Endothelial cell of umbilical vein (primary cell): ENCODE results near the gene FOXC1. TPM values are rescaled to one million over a fixed set of nuclear protein-coding genes. Genes with fewer than 3 reads are reported as not detected.

Experiments used
- BruUV-seq: library from RNA; stranded (reverse); fragments of 400-500 nt; replicated peaks from 2 replicates; lab custom pipeline; 2021; lab: Mats Ljungman, UMichigan
- CTCF ChIA-PET: fragments of 300-600, 350-600 bp; sonication (Branson Sonifier 250); formaldehyde crosslinking; loops from one replicate; lab custom pipeline; 2021; ENCODE audit warnings: antibody characterized with exemption, inconsistent platforms; lab: Charles Lee
- POLR2A ChIA-PET: fragments of 300-600, 350-600 bp; sonication (Branson Sonifier 250); formaldehyde crosslinking; loops from one replicate; lab custom pipeline; 2021; ENCODE audit warnings: antibody characterized with exemption, inconsistent platforms; lab: Charles Lee
- DNase-seq: peaks from one replicate; pipeline ENCODE4 v3.0.0-alpha.2; 2011; ENCODE audit warnings: low read depth, low spot score
- FAIRE-seq: peaks from 2 replicates; lab custom pipeline; 2011; peaks lifted over from hg19 to GRCh38; lab: Jason Lieb, UNC
- H2AFZ ChIP-seq: 2 replicates; pipeline ENCODE4 v1.6.0; 2012; ENCODE audit warnings: low read depth, low read length, control low read depth, inconsistent platforms
- H3K27ac ChIP-seq: 2 replicates; pipeline ENCODE4 v1.5.1; 2011; ENCODE audit warnings: low read depth, mild to moderate bottlenecking, control low read depth, low read length, moderate library complexity; ENCODE audit not compliant: insufficient read depth
- H3K27me3 ChIP-seq, 2 experiments: 2 replicates each; pipeline versions ENCODE4 v1.6.0 to v1.6.1; 2011; ENCODE audit warnings: low read length in 2 of 2, mixed read lengths in 1 of 2; ENCODE audit not compliant: control insufficient read depth in 2 of 2, insufficient read depth in 2 of 2
- H3K36me3 ChIP-seq, 2 experiments: 2 replicates in 1 of 2; 3 replicates in 1 of 2; pipeline ENCODE4 v1.5.1; 2011; ENCODE audit warnings: low read length in 2 of 2, mild to moderate bottlenecking in 1 of 2, moderate library complexity in 1 of 2; ENCODE audit not compliant: control insufficient read depth in 2 of 2, insufficient read depth in 2 of 2; ENCODE audit errors: extremely low read depth in 1 of 2
- H3K4me1 ChIP-seq: 3 replicates; pipeline ENCODE4 v1.5.1; 2011; ENCODE audit warnings: mild to moderate bottlenecking, low read length; ENCODE audit not compliant: control insufficient read depth, insufficient read depth; ENCODE audit errors: extremely low read depth
- H3K4me2 ChIP-seq: 2 replicates; pipeline ENCODE4 v1.6.1; 2011; ENCODE audit warnings: low read length, control low read depth, mixed read lengths; ENCODE audit not compliant: insufficient read depth
- H3K4me3 ChIP-seq, 3 experiments: fragments of 200-600 bp in 1 of 3; sonication (generic), shearing (Covaris generic) in 1 of 3; replicated peaks in 1 of 3; 2 replicates each; pipeline ENCODE4 v1.5.1; 2011 to 2016; ENCODE audit warnings: control low read depth in 3 of 3, low read length in 3 of 3, mild to moderate bottlenecking in 2 of 3, inconsistent platforms in 1 of 3, low read depth in 1 of 3, moderate library complexity in 1 of 3; ENCODE audit not compliant: insufficient read depth in 1 of 3
- H3K79me2 ChIP-seq: 2 replicates; pipeline ENCODE4 v1.6.0; 2012; ENCODE audit warnings: low read length, inconsistent platforms; ENCODE audit not compliant: control insufficient read depth, insufficient read depth
- H3K9ac ChIP-seq: replicated peaks from 2 replicates; pipeline ENCODE3; 2011; ENCODE audit warnings: low read length, control low read depth; ENCODE audit not compliant: insufficient read depth; ENCODE audit errors: extremely low read depth
- H3K9me1 ChIP-seq: replicated peaks from 3 replicates; pipeline ENCODE4 v1.6.0; 2011; ENCODE audit warnings: mild to moderate bottlenecking, low read length; ENCODE audit not compliant: control insufficient read depth, insufficient read depth; ENCODE audit errors: extremely low read depth
- H3K9me3 ChIP-seq: replicated peaks from 2 replicates; pipeline ENCODE4 v1.5.1; 2012; ENCODE audit warnings: low read length, inconsistent platforms; ENCODE audit not compliant: control insufficient read depth, insufficient read depth
- H4K20me1 ChIP-seq: replicated peaks from 2 replicates; pipeline ENCODE3; 2011; ENCODE audit warnings: mild to moderate bottlenecking, low read length; ENCODE audit not compliant: control insufficient read depth, insufficient read depth; ENCODE audit errors: extremely low read depth
- EZH2 ChIP-seq: IDR thresholded peaks from 2 replicates; pipeline ENCODE4 v1.6.1; 2012; ENCODE audit warnings: borderline replicate concordance, low read depth, mild to moderate bottlenecking, moderate library complexity, low read length, inconsistent platforms; ENCODE audit not compliant: severe bottlenecking
- FOS ChIP-seq: IDR thresholded peaks from 2 replicates; pipeline ENCODE4 v1.6.1; 2011; ENCODE audit warnings: mild to moderate bottlenecking, low read length, moderate library complexity, borderline replicate concordance; ENCODE audit not compliant: insufficient read depth
- GATA2 ChIP-seq: IDR thresholded peaks from 2 replicates; pipeline ENCODE4 v1.7.0; 2011; ENCODE audit warnings: low read depth, mild to moderate bottlenecking, moderate library complexity, mixed read lengths, low read length; ENCODE audit not compliant: insufficient read length, insufficient read depth
- JUN ChIP-seq: IDR thresholded peaks from 2 replicates; pipeline ENCODE4 v1.6.1; 2011; ENCODE audit warnings: borderline replicate concordance, low read depth; ENCODE audit not compliant: insufficient read length, insufficient read depth
- MYC ChIP-seq: IDR thresholded peaks from one replicate; pipeline ENCODE4 v1.6.1; 2011; ENCODE audit warnings: mild to moderate bottlenecking, low read depth, low read length
- POLR2A ChIP-seq: IDR thresholded peaks from 2 replicates; pipeline ENCODE4 v1.6.1; 2012; ENCODE audit warnings: low read depth, mild to moderate bottlenecking, control low read depth, low read length
- POLR2AphosphoS5 ChIP-seq: IDR thresholded peaks from 2 replicates; pipeline ENCODE4 v1.6.1; 2012; ENCODE audit warnings: low read depth, mild to moderate bottlenecking, control low read depth, low read length, moderate library complexity; ENCODE audit not compliant: insufficient read depth
- dilution Hi-C: fragments of 300-500 bp; cut with MboI; formaldehyde crosslinking; loops from one replicate; pipeline ENCODE4 v1.15.0; 2019; ENCODE audit warnings: low sequenced_read_pairs; ENCODE audit not compliant: extremely low pct_ligation_motif_present
- intact Hi-C: fragments of 100-400 bp; cut with micrococcal nuclease; formaldehyde crosslinking; loops from one replicate; pipeline ENCODE4 v1.10.0; 2022
- polyA plus RNA-seq, 4 experiments: library from polyadenylated mRNA; depleted of rRNA in 3 of 4; stranded (reverse) in 3 of 4; unstranded in 1 of 4; fragments of >200 nt; gene quantifications; 2 replicates each; pipeline versions ENCODE4 v1.2.1 to v1.2.3, GENCODE V29; 2011 to 2012; ENCODE audit warnings: missing spikeins in 1 of 4
- total RNA-seq: library from RNA; stranded (reverse); gene quantifications from 2 replicates; pipeline ENCODE4 v1.2.3, GENCODE V29; 2021
- TF ChIP-seq, protein P1 (sequence below): IDR thresholded peaks from 2 replicates; pipeline ENCODE4 v1.6.1; 2011; ENCODE audit not compliant: insufficient read depth, insufficient read length
- TF ChIP-seq, protein P2 (sequence below), 2 donors: IDR thresholded peaks; 1 replicate in 1 of 2; 2 replicates in 1 of 2; pipeline ENCODE4 v1.5.1; 2011; ENCODE audit warnings: low read length in 2 of 2, mild to moderate bottlenecking in 2 of 2, moderate library complexity in 2 of 2, control low read depth in 1 of 2, inconsistent platforms in 1 of 2, low read depth in 1 of 2; ENCODE audit not compliant: insufficient read depth in 1 of 2; ENCODE audit errors: extremely low read depth in 1 of 2

FOXC1 gene
- total and polyA plus RNA-seq, 2 donors (not counting 3 experiments of a cell fraction or from before 2014, with no cell fraction given) = 6.4 to 16.4 TPM

DNA sequence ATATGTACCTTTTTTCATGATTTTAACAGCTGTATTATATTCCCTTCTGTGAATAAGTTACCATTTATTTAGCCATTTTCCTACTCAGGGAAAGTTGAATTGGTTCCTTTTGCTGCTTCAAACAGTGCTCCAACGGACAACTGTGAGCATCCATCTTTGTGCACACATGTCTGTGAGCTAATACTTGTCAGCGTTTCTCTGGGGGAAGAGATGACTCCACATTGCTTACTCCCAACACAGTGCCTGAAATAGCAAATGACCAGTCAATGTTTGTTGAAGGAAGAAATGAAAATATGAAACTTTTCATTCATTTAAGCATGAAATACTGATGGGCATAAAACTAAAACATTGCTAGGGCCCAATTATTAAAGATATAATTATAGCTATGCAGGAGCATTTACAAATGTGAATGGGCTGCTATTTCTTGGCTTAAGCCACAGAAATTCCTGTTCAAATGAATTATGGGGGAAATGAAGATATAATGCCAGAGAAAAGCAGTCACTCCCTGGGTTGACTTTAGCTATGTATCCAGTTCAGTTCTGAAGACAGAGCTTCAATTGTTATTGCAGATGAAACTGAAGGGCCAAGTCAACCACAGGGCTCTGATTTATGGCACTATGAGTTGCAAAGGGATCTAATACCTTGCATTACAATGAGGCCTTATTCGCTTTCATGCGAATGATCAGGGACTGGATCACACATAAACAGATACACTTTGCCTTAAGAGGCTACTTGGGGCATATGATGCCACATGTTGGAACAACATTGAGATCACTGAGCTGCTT, 47.4 kb upstream of the FOXC1 start:
- DNase-seq (no peak), FAIRE-seq (no peak)
- TF ChIP-seq JUN (no peak), FOS (no peak), POLR2A (no peak), POLR2AphosphoS5 (no peak), MYC (no peak)
- Histone ChIP-seq H2AFZ (no peak overlapping the region), H3K4me1 (no peaks in the 10 kb centered on the region), H4K20me1 (no peaks in the 10 kb centered on the region), H3K9ac (no peak overlapping the region), H3K79me2 (no peaks in the 10 kb centered on the region), H3K27ac (no peak overlapping the region), H3K9me3 (no peaks in the 10 kb centered on the region), H3K4me2 (no peak overlapping the region), H3K9me1 (no peaks in the 10 kb centered on the region), H3K4me3 (no peak overlapping the region), H3K36me3 (no peaks in the 10 kb centered on the region), H3K27me3 (peaks cover 2 to 10% of the 10 kb centered on the region in 2 experiments)
- BruUV-seq = no TSS peak
- intact Hi-C loops = no loop called here
- dilution Hi-C loops = no loop called here
- CTCF ChIA-PET = interaction anchor here (1.1 to 2.5 kb wide), 4 partner anchors 7 to 38 kb away, joined by 3 to 18 read pairs (median 7); no protein-coding TSS in a partner anchor
- POLR2A ChIA-PET = no interaction called here

DNA sequence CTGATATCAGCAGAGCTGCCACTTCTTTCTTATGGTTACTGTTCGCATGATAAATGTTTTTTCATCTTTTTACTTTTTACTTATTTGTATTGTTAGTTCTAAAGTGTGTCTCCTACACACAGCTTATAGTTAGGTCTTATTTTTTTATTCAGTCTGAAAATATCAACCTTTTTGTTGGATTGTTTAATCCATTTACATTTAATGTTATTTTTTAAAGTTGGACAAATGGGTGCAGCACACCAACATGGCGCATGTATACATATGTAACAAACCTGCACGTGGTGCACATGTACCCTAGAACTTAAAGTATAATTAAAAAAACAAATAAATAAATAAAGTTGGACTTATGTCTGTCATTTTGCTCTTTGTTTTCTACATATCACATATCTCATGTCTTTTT, 40.3 kb upstream of the FOXC1 start:
- Histone ChIP-seq H2AFZ (no peak overlapping the region), H3K4me3 (no peak overlapping the region), H3K4me1 (no peaks in the 10 kb centered on the region), H3K9me3 (no peaks in the 10 kb centered on the region), H3K9me1 (no peaks in the 10 kb centered on the region), H3K4me2 (no peak overlapping the region), H3K9ac (no peak overlapping the region), H3K27ac (no peak overlapping the region), H3K79me2 (no peaks in the 10 kb centered on the region), H3K36me3 (no peaks in the 10 kb centered on the region), H3K27me3 (peaks cover 3 to 8% of the 10 kb centered on the region in 2 experiments), H4K20me1 (no peaks in the 10 kb centered on the region)
- no peak for FAIRE-seq
- no TSS peak for BruUV-seq
- ChIA-PET CTCF (no interaction called here), POLR2A (no interaction called here)
- TF ChIP-seq JUN = no peak
- TF ChIP-seq POLR2A = no peak
- TF ChIP-seq FOS = no peak
- no peak for TF ChIP-seq POLR2AphosphoS5
- TF ChIP-seq, protein P1, sequence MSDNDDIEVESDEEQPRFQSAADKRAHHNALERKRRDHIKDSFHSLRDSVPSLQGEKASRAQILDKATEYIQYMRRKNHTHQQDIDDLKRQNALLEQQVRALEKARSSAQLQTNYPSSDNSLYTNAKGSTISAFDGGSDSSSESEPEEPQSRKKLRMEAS = no peak
- no peak for TF ChIP-seq MYC
- TF ChIP-seq, protein P2, sequence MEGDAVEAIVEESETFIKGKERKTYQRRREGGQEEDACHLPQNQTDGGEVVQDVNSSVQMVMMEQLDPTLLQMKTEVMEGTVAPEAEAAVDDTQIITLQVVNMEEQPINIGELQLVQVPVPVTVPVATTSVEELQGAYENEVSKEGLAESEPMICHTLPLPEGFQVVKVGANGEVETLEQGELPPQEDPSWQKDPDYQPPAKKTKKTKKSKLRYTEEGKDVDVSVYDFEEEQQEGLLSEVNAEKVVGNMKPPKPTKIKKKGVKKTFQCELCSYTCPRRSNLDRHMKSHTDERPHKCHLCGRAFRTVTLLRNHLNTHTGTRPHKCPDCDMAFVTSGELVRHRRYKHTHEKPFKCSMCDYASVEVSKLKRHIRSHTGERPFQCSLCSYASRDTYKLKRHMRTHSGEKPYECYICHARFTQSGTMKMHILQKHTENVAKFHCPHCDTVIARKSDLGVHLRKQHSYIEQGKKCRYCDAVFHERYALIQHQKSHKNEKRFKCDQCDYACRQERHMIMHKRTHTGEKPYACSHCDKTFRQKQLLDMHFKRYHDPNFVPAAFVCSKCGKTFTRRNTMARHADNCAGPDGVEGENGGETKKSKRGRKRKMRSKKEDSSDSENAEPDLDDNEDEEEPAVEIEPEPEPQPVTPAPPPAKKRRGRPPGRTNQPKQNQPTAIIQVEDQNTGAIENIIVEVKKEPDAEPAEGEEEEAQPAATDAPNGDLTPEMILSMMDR (IDR thresholded peaks at IDR 0.05; ENCODE audit: extremely low read depth in 1 of 2, insufficient read depth in 1 of 2, low read depth in 1 of 2, low read length in 2 of 2) = no peak
- no peak for TF ChIP-seq GATA2
- TF ChIP-seq EZH2 = no peak
- dilution Hi-C loops = no loop called here
- no peak for DNase-seq
- intact Hi-C loops = no loop called here
